ENCODE data around the gene PTPRZ1.

The PTPRZ1 gene

GRCh38 chr7:122018032-122018431 lies 145.1 kb downstream of the PTPRZ1 start:
- TF ChIP-seq TAF1 (IDR thresholded peaks at IDR 0.05; ENCODE audit: borderline replicate concordance, insufficient read depth, low read length): no peak
- no peak for TF ChIP-seq POLR2AphosphoS5 (IDR thresholded peaks at IDR 0.05; ENCODE audit: low read depth, low read length)
- TF ChIP-seq SIN3A (IDR thresholded peaks at IDR 0.05; ENCODE audit: borderline replicate concordance, insufficient read depth, low read length): no peak
- no peak for TF ChIP-seq FOXP2 (optimal IDR thresholded peaks at IDR 0.05; ENCODE audit: borderline replicate concordance, extremely low read depth, extremely low read length, insufficient read depth)
- no peak for TF ChIP-seq REST (IDR thresholded peaks at IDR 0.05; ENCODE audit: insufficient read depth in 1 of 2, low read depth in 2 of 2, low read length in 2 of 2)

DNA sequence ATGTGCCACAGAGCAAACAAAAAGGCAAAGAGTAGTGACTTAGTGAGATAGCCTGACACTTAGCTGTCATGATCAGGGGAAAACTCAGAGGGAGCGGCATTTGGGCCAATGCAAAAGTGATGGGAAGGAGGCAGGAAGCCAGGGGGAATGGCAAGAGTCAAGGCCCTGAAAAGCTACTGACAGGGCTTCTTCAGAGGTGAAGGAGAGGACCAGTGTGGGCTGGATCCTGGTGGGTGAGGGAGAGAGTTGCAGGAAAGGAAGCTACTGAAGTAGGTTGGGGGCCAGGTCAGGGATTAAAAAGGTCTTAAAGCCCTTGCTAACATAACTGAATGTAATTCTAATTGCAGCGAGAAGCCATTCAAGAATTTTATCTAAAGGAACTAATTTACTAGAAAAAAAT lies 154.1 kb downstream of the PTPRZ1 start:
- no peak for TF ChIP-seq FOXP2 (optimal IDR thresholded peaks at IDR 0.05; ENCODE audit: borderline replicate concordance, extremely low read depth, extremely low read length, insufficient read depth)
- TF ChIP-seq TAF1 (IDR thresholded peaks at IDR 0.05; ENCODE audit: borderline replicate concordance, insufficient read depth, low read length): no peak
- no peak for TF ChIP-seq POLR2AphosphoS5 (IDR thresholded peaks at IDR 0.05; ENCODE audit: low read depth, low read length)
- no peak for TF ChIP-seq SIN3A (IDR thresholded peaks at IDR 0.05; ENCODE audit: borderline replicate concordance, insufficient read depth, low read length)
- no peak for TF ChIP-seq REST (IDR thresholded peaks at IDR 0.05; ENCODE audit: insufficient read depth in 1 of 2, low read depth in 2 of 2, low read length in 2 of 2)

DNA sequence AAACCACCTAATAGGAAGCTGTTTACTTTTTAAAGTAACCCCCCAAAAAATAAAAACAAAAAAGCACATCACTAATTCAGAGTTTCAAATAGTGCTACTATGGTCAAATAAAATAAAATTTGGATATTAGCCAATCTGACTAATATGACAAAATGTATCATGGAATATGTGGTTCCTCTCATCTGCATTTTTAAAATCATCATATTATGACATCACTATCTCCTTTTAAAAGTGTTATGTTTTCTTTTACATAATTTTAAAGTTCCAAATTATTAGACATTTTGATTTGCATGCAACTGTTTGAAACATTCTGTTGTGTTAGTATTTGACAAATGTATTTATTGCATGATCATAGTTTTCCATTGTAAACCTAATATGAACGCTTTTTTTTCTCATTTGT lies 160.7 kb downstream of the PTPRZ1 start:
- no peak for TF ChIP-seq SIN3A (IDR thresholded peaks at IDR 0.05; ENCODE audit: borderline replicate concordance, insufficient read depth, low read length)
- no peak for TF ChIP-seq POLR2AphosphoS5 (IDR thresholded peaks at IDR 0.05; ENCODE audit: low read depth, low read length)
- no peak for TF ChIP-seq FOXP2 (optimal IDR thresholded peaks at IDR 0.05; ENCODE audit: borderline replicate concordance, extremely low read depth, extremely low read length, insufficient read depth)
- TF ChIP-seq TAF1 (IDR thresholded peaks at IDR 0.05; ENCODE audit: borderline replicate concordance, insufficient read depth, low read length): no peak
- TF ChIP-seq REST (IDR thresholded peaks at IDR 0.05; ENCODE audit: insufficient read depth in 1 of 2, low read depth in 2 of 2, low read length in 2 of 2): no peak

GRCh38 chr7:122035876-122036275 lies 162.9 kb downstream of the PTPRZ1 start:
- TF ChIP-seq POLR2AphosphoS5 (IDR thresholded peaks at IDR 0.05; ENCODE audit: low read depth, low read length): no peak
- TF ChIP-seq REST (IDR thresholded peaks at IDR 0.05; ENCODE audit: insufficient read depth in 1 of 2, low read depth in 2 of 2, low read length in 2 of 2): no peak
- TF ChIP-seq TAF1 (IDR thresholded peaks at IDR 0.05; ENCODE audit: borderline replicate concordance, insufficient read depth, low read length): no peak
- TF ChIP-seq SIN3A (IDR thresholded peaks at IDR 0.05; ENCODE audit: borderline replicate concordance, insufficient read depth, low read length): no peak

GRCh38 chr7:122038134-122038533 lies 165.2 kb downstream of the PTPRZ1 start:
- no peak for TF ChIP-seq FOXP2 (optimal IDR thresholded peaks at IDR 0.05; ENCODE audit: borderline replicate concordance, extremely low read depth, extremely low read length, insufficient read depth)
- TF ChIP-seq TAF1 (IDR thresholded peaks at IDR 0.05; ENCODE audit: borderline replicate concordance, insufficient read depth, low read length): no peak
- TF ChIP-seq SIN3A (IDR thresholded peaks at IDR 0.05; ENCODE audit: borderline replicate concordance, insufficient read depth, low read length): no peak
- no peak for TF ChIP-seq POLR2AphosphoS5 (IDR thresholded peaks at IDR 0.05; ENCODE audit: low read depth, low read length)
- TF ChIP-seq REST (IDR thresholded peaks at IDR 0.05; ENCODE audit: insufficient read depth in 1 of 2, low read depth in 2 of 2, low read length in 2 of 2): no peak
